Choroid plexus epithelial cell (primary cell): ENCODE data around the gene PLK5.

Experiments used
- DNase-seq: peaks from one replicate; pipeline ENCODE4 v3.0.0-alpha.2; 2010; ENCODE audit warnings: low read depth
- H3K4me3 ChIP-seq: 2 replicates; pipeline ENCODE4 v1.5.1; 2011; ENCODE audit warnings: low read depth, mild to moderate bottlenecking, control low read depth, low read length, moderate library complexity
- TF ChIP-seq, protein P1 (sequence below): conservative IDR thresholded peaks from 2 replicates; pipeline ENCODE4 v1.5.1; 2011; ENCODE audit warnings: low read depth, mild to moderate bottlenecking, control low read depth, inconsistent platforms, low read length, moderate library complexity

The PLK5 gene

DNA sequence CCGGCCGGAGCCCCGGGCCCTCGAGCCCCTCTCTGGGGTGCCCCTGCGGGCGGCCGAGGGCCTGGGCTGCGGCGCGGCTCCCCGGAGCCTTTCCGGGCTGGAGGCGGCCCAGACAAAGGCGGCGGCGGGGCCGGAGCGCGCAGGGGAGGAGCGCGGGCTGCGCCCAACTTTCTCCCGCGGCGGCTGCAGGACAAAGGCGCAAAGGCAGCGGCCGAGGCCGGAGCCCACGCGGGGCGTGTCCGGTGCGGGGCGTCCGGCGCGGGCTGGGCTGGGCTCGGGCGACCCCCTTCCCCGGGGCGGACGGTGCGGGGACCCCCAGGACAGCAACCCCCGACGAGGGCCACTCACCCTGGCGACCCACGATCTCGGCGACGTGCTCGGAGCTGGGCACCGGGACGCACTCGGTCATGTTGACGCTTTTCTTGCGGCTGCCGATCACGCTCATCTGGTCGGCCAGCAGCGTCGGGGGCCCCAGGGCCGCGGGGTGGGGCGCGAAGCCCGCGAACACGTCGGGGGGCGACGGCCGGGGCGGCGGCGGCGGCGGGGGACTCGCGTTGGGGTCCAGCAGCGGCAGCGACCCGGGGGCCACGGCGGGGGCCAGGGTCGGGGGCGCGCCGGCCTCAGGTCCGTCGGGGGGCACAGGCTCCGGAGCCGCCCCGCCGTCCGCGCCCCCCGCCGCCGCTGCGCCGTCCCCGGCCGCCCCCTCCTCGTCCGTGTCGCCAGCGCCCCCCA lies 43.4 kb downstream of the PLK5 start:
- H3K4me3 ChIP-seq = peak overlapping the region; percentile 75
- TF ChIP-seq, protein P1, sequence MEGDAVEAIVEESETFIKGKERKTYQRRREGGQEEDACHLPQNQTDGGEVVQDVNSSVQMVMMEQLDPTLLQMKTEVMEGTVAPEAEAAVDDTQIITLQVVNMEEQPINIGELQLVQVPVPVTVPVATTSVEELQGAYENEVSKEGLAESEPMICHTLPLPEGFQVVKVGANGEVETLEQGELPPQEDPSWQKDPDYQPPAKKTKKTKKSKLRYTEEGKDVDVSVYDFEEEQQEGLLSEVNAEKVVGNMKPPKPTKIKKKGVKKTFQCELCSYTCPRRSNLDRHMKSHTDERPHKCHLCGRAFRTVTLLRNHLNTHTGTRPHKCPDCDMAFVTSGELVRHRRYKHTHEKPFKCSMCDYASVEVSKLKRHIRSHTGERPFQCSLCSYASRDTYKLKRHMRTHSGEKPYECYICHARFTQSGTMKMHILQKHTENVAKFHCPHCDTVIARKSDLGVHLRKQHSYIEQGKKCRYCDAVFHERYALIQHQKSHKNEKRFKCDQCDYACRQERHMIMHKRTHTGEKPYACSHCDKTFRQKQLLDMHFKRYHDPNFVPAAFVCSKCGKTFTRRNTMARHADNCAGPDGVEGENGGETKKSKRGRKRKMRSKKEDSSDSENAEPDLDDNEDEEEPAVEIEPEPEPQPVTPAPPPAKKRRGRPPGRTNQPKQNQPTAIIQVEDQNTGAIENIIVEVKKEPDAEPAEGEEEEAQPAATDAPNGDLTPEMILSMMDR = no peak

DNA sequence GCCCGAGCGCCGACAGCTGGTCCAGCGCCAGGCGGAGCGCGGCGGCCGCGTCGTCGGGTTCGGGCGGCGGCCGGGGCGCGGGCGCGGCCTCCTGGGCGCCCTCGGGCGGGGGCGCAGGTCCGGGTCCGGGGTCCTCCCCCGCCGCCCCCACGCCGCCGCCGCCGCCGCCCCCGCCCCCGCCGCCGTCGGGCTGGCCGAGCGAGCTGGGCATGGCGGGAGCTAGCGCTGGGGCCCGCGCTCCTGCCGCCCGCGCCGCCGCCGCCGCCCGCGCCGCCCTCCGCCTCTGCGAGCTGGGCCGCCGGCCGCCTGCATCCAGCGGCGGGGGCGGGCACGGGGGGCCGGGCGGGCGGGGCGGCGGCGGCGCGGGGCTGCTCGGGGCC lies 44.0 kb downstream of the PLK5 start:
- TF ChIP-seq, protein P1 = no peak
- DNase-seq = no peak
- H3K4me3 ChIP-seq = peak overlapping the region; percentile 75

More for the DNA sequence above, 43.4 kb downstream of the PLK5 start:
- no peak for DNase-seq

- TF ChIP-seq, protein P1 = no peak
- DNase-seq = peak; percentile 61
These were observed 44.6 kb downstream of the PLK5 start, which contains the start of gene MEX3D for GRCh38 chr19:1568320-1569019. Gene MEX3D (minus strand): TSS chr19:1568325. CDS start chr19:1568058, 267 bp downstream.

GRCh38 chr19:1569997-1570396 lies 46.1 kb downstream of the PLK5 start:
- no peak for DNase-seq
- no peak overlapping the region for H3K4me3 ChIP-seq
- TF ChIP-seq, protein P1 = no peak

More at GRCh38 chr19:1568320-1569019, 44.6 kb downstream of the PLK5 start, which contains the start of gene MEX3D:
- H3K4me3 ChIP-seq = peak within 1 kb of the TSS; percentile 75

DNA sequence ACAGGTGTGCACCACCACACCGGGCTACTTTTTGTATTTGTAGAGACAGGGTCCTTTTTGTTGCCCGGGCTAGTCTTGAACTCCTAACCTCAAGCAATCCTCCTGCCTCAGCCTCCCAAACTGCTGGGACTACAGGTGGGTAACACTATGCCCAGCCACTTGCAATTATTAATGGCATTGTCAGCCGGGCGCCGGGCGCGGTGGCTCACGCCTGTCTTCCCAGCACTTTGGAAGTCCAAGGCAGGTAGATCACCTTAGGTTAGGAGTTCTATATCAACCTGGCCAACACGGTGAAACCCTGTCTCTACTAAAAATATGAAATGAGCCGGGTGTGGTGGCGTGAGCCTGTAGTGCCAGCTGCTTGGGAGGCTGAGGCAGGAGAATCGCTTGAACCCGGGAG lies 47.0 kb downstream of the PLK5 start:
- TF ChIP-seq, protein P1 = no peak
- no peak overlapping the region for H3K4me3 ChIP-seq
- no peak for DNase-seq

GRCh38 chr19:1571358-1571757 lies 47.5 kb downstream of the PLK5 start:
- no peak overlapping the region for H3K4me3 ChIP-seq
- no peak for DNase-seq
- TF ChIP-seq, protein P1 = no peak
